Esophagus mucosa (tissue), 1 donor: ENCODE results near the gene TMEM74B. TPM values are rescaled to one million over a fixed set of nuclear protein-coding genes. Genes with fewer than 3 reads are reported as not detected.
A peak's percentile ranks its signal among the peaks of the same experiment; 100 is the strongest.
"Not testable (repeated sequence)": the region's sequence is repeated elsewhere in the genome, so short reads cannot be mapped to it uniquely, and the experiment has no call there.

Source experiments
- ATAC-seq: fragments of 200-7000 bp; cut with Tn5 transposase; one replicate; pipeline ENCODE4 v1.9.1; 2020
- total RNA-seq: library from RNA; stranded (reverse); gene quantifications from one replicate; pipeline ENCODE4 v1.2.4, GENCODE V29; 2023
- donor health status: DM: yes; HTN: yes; CAD: no.

Gene TMEM74B
- total RNA-seq, 1 donor from 2014 or later, result 1.4 TPM

- no peak for ATAC-seq
Measured at GRCh38 chr20:1178103-1178502, 6.7 kb downstream of the TMEM74B start.

DNA sequence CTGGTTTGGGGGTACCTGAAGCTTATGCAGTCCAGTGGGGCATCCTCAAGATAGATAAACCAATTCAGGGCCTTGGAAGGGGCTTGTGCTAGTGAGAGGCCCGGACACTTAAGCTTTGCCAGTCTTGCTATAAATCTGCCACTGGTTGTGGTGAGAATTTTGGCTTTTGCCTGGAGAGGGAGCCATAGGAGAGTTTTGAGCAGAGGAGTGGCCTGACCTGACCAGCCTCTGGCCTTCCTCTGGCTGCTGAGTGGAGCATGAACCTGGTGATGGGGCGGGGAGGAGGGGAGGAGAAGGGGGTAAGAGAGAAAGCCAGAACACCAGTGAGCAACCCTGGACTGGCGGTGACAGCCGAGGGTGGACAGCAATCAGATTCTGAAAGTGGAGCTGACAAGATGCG, 7.1 kb downstream of the TMEM74B start:
- ATAC-seq, result peak; percentile 7

- ATAC-seq, result no peak
Measured at GRCh38 chr20:1174787-1175186, 10.0 kb downstream of the TMEM74B start.

- no peak for ATAC-seq
Measured at GRCh38 chr20:1173698-1174097, 11.1 kb downstream of the TMEM74B start.

- ATAC-seq, result no peak
Measured at GRCh38 chr20:1171461-1172093, 13.2 kb downstream of the TMEM74B start.

DNA sequence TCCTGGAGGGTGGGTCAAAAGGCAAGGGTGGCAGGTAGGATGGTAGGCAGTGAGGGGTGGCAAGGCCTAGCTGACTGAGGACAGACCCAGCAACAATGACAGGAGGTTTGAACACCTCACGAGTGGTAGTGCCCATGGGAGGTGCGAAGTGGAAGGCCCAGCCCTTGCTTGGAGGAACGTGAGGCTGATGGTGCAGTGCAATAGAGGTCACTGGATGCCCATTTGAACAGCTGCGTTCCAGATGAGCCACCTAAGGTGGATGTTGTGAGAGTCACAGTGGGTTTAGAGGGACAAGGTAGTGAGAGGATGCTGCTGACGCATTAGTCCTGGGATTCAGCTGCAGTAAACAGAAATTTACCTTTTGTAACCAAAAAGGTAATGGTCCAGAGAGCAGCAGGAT, 15.6 kb downstream of the TMEM74B start:
- ATAC-seq, result no peak

DNA sequence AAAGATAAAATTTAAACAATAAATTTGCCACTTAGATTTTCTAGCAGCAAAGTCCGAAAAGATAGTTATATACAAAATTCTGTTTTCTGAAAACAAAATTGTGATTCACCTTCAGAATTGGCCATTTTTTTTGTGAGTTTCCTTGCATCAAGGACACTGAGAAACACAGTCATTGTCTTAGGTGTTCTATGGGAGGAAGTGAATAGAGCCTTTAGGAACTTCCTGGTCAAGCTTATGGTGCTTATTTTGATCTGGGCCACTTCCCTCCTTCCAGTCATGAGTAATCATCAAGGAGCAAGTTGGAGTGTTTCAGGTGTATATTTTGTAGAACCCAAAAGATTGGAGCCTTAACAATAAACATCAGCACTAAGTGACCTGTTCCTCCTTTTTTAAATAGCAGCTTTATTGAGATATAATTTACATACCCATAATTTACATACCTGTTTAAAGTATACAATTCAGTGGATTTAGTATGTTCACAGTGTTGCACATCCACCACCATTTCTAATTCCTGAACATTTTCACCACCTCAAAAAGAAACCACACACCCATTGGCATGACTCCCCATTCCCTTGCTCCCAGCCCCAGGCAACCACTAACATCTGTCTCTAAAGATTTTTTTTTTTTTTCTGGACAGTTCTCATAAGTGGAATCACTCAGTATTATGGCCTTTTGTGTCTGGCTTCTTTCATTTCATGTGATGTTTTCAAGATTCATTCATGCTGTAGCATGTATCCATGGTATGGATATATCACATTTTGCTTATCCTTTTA, 17.6 kb downstream of the TMEM74B start:
- ATAC-seq, result peak; percentile 39

DNA sequence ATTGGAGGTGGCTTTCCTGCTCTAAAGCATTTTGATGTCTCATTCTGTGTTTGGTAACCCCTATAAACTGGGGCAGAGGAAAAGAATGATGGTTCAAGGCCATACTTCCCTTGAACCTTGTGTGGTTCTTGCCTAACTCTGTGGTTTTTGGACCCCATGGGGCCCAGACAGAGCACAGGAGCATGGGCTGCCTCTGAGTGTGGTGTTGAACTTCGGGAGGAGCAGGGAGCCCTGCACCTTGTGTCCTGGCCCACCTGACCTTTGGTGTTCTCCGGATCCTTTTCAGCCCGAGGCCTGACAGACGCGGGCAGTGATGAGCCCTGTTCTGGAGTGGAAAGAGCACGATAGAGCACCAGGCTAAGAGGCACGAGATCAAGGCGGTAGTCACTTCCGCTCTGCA, 18.8 kb downstream of the TMEM74B start:
- no peak for ATAC-seq

GRCh38 chr20:1165521-1165920, 19.3 kb downstream of the TMEM74B start:
- ATAC-seq, result no peak

DNA sequence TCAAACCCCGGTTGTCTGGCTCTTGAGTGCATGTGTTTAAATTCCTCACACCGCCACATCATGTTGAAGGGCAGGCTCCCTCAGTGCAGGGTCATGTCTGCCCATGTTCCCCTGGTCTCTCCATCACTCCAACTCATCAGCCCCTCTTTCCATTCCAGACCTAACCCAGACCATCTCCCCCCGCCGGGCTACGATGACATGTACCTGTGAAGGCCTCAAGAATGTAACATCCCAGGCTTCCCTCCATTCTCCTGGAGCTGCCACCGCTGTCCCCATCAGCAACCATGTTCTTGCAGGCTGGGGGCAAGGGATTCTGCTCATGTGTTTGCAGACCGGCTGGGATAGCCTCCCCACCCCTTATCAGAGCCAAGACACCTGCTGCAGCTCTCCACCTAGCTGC, 19.9 kb downstream of the TMEM74B start:
- ATAC-seq, result no peak

DNA sequence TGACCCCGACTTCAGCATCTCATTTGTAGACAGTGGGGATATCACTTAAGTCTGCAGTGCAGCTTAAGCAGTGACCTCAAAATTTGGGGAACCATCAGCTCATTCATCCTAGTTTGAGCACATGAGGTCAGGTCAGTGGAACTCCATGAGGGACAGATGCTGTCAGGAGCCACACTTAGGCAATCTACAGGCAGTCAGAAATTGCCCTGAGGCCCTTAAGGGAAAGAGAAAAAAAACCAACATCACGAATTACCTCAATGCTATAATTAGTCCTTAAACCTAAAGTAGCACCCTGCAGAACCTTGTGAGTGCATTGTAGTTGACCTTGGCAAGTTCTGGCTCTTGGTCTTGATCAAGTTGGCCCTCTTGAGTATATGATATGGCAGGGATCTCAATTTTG, 21.1 kb downstream of the TMEM74B start:
- ATAC-seq, result no peak

- no peak for ATAC-seq
Measured at GRCh38 chr20:1163105-1163504, 21.7 kb downstream of the TMEM74B start.

DNA sequence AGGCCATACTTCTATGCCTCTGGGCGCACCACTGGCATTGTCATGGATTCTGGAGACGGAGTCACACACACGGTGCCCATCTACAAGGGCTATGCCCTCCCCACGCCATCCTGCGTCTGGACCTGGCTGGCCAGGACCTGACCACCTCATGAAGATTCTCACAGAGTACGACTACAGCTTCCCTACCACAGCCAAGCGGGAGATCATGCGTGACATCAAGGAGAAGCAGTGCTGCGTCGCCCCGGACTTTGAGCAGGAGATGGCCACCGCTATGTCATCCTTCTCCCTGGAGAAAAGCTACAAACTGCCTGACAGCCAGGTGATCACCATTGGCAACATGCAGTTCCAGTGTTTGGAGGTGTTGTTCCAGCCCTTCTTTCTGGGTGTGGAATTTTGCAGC, 23.8 kb downstream of the TMEM74B start:
- no peak for ATAC-seq

- ATAC-seq, result no peak
Measured at GRCh38 chr20:1160496-1160895, 24.3 kb downstream of the TMEM74B start.

GRCh38 chr20:1155342-1155741, 29.4 kb downstream of the TMEM74B start:
- ATAC-seq, result no peak

DNA sequence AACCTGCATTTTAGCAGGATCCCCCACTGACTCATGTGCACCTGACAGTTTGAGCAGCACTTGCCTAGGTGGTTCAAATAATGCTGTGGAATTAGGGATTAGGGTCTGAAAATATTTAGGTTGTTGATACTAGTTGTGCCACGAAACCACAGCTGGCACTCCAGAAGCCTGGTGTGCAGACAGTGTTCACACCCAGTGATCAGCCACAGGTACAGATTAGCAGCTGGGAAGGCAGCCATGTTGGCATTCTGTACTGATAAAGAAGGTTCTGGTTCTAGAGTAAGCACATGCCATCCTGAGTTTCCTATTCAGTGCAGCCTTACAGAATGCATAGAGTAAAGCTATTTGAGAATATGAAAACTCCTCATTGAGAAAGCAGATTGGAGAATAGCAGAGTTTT, 30.1 kb downstream of the TMEM74B start:
- no peak for ATAC-seq

- no peak for ATAC-seq
Measured at GRCh38 chr20:1154226-1154625, 30.6 kb downstream of the TMEM74B start.

DNA sequence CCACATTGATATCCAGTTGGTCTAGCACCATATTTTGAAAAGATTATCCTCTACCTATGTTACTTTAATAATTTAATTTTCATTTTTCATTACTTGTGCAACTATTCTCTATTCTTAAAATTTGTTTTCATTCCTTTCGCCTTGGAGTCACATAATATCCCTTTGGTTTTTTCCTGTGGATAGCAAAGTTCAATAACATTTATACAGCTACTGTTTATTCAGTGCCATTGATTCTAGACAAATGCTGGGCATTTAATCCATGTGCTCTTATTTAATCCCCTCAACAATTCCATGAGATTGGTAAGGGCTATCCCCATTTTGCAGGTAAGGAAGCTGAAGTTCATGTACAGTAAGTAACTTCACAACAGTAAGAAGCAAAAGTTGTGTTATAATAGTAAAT, 33.8 kb downstream of the TMEM74B start:
- no peak for ATAC-seq

- ATAC-seq, result peak; percentile 82
Measured at GRCh38 chr20:1150218-1150617, 34.6 kb downstream of the TMEM74B start.

DNA sequence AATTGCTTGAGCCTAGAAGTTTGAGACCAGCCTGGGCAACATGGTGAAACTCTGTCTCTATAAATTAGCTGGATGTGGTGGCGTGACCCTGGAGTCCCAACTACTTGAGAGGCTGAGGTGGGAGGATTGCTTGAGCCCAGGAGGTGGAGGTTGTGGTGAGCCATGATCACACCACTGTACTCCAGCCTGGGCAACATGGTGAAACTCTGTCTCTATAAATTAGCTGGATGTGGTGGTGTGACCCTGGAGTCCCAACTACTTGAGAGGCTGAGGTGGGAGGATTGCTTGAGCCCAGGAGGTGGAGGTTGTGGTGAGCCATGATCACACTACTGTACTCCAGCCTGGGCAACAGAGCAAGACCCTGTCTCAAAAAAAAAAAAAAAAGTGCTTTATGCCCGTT, 35.0 kb downstream of the TMEM74B start:
- not testable (repeated sequence) for ATAC-seq

- no peak for ATAC-seq
Measured at GRCh38 chr20:1146957-1147356, 37.8 kb downstream of the TMEM74B start.

DNA sequence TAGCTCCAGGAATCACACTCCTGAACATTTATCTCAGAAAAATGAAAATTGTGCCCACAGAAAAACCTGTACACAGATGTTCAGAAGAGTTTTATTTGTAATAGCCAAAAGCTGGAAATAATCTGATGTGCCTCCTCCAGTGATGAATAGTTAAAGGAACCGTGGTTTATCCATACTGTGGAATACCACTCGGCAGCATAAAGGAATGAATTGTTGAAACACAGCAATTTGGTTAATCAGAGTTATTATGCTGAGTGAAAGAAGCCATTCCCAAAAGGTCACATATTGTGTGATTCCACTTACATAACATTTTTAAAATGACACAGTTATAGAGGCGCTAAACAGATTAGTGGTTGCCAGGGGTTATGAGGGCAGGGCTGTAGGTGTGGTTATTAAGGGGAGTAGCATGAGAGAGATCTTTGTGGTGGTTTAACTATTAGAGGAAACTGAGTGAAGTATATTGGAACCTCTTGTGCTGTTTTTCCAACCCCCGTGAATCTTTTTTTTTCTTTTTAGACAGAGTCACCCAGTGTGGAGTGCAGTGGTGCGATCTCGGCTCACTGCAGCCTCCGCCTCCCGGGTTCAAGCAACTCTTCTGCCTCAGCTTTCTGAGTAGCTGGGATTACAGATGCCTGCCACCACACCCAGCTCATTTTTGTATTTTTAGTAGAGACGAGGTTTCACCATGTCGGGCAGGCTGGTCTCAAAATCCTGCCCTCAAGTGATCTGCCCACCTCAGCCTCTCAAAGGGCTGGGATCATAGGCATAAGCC, 40.2 kb downstream of the TMEM74B start:
- ATAC-seq, result peak; percentile 37

- no peak for ATAC-seq
Measured at GRCh38 chr20:1137236-1137635, 47.5 kb downstream of the TMEM74B start.

- no peak for ATAC-seq
Measured at GRCh38 chr20:1134836-1135235, 49.9 kb downstream of the TMEM74B start.
